ENCODE measurements around the gene PADI1.

Gene PADI1

GRCh38 chr1:17244821-17245740 is 40.2 kb downstream of the PADI1 start:
- no peak for DNase-seq (ENCODE audit: low read depth)

DNA sequence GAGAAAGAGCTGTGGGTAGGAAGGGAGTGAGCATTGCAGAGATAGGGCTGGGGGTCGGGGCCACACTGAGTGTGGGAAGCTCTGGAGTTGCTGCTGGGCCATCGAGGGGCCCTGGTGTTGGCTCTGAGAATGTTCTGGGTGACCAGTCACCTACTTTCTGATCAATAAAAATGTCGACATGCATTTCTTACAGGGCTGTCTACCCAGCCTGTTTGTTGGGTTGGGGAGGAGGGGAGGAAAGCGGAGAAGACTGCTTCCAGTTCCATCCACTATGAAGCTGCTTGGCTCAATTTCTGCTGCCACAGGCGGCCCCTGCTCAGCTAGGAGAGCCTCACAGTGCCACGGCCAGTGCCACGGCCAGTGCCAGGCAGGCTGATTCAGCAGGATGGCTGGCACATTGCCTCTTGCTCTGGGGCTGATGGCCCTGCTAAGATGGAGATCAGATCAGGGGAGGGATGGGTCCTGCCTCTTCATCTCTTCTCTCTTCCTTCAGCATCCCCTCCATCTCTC is 40.9 kb downstream of the PADI1 start:
- DNase-seq (ENCODE audit: low read depth): no peak

- no peak for DNase-seq (ENCODE audit: low read depth)
These were observed 42.0 kb downstream of the PADI1 start for GRCh38 chr1:17246971-17247370.

DNA sequence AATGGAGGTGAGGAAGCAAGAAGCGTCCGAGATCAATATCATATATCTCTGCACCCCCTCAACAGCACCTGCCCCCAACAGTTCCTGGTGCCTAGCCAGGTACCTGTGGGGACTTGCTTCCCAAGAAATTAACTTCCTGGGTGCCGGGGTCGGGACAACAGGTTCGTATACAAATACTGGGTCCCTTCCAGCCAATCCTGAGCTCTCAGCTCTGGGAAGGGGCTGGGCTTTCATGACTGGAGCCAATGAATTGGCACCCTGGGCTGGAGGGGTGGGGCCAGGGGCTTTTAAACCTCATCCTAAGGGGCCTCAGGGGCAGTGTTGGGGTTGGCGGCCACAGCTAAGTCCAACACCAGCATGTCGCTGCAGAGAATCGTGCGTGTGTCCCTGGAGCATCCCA is 43.9 kb downstream of the PADI1 start, which contains the start of gene PADI3:
PADI3 (plus strand) TSS at position 318 of the 400 bp plus-strand sequence; CDS start at position 358, 40 bp downstream.
- DNase-seq (ENCODE audit: low read depth): no peak

GRCh38 chr1:17250601-17251000 is 45.7 kb downstream of the PADI1 start:
- no peak for DNase-seq (ENCODE audit: low read depth)

DNA sequence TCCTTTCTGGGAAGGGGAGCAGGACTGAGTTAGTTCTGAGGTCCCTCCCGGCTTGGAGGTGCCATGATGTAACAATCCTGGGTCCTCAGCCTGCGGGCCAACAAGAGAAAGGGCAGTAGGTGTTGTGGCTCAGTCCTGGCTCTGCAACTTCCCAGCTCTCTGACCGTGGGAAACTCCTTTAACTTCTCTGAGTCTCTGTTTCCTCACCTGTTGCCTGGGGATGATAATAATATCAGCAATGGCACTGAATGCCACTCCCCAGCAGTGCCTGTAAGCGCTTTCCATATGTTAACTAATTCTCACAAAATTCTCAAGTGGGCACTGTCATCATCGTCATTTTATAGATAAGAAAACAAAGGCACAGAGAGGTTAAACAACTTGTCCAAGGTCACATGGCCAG is 46.3 kb downstream of the PADI1 start:
- no peak for DNase-seq (ENCODE audit: low read depth)

GRCh38 chr1:17251701-17252376 is 46.9 kb downstream of the PADI1 start:
- DNase-seq (ENCODE audit: low read depth): no peak

GRCh38 chr1:17255336-17255735 is 50.4 kb downstream of the PADI1 start:
- DNase-seq (ENCODE audit: low read depth): no peak

DNA sequence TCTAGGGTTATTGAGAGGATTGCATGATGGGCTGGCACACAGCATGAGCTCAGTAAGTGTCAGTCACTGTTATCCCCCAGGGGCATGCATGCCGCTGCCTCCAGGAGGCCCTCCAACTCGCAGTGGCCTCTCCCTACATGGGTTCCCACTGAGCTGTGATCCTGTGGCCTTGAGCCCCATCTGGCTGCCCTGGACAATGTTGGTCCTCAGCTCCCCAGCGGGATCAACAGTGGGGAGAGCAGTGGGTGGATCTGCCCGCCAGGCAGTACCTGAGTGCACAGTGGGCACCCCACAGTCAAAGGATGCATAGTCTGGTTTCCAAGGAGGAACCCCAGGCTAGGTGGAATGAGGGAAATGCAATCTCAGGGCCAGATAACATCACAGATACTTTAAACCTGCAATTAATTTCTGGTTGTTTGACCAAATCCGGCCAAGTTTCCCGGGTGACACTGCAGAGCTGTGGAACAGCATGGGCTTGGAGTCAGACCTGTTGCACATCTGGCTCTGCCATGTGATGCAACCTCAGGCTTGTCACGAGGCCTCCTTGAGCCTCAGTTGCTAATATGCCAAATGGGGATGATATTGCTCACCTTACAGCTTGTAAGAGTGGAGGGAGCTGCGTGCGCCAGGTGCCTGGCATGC is 53.3 kb downstream of the PADI1 start:
- DNase-seq (ENCODE audit: low read depth): no peak

GRCh38 chr1:17258758-17259130 is 53.8 kb downstream of the PADI1 start:
- no peak for DNase-seq (ENCODE audit: low read depth)

DNA sequence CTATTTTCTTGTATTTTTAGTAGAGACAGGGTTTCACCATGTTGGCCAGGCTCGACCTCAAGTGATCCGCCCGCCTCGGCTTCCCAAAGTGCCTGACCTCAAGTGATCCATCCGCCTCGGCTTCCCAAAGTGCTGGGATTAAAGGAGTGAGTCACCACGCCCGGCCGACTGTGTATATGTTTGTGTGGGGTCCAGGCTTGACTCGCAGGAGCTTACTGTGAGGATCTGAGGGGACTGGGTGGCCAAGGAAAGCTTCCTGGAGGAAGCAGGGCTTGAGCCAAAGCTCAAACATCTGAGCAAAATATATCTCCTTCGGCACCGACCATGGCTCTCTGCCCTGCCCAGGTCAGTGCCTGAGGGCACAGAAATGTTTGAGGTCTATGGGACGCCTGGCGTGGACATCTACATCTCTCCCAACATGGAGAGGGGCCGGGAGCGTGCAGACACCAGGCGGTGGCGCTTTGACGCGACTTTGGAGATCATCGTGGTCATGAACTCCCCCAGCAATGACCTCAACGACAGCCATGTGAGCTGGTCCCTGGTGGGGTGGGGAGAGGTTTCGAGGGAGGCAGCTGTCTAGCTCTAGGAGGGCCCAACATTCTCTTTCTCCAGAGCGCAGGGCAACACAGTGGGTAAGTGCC is 54.4 kb downstream of the PADI1 start:
- no peak for DNase-seq (ENCODE audit: low read depth)

DNA sequence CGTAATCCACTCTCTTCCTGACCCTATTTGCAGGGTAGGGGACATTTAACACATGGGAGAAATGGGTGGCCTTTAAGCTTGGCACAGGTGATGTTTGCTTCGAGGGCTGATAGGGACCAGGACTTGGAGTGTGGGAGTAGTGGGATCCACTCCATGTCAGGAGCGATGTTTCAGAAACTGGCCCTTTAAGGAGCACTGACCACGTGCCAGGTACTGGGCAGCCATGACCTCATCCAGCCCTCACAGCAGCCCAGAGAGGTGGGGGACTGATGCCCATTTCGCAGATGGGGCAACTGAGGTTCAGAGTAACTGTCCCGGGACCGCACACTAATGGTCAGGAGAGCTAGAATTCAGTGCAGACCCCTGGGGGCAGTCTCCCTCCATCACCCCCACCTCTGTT is 55.3 kb downstream of the PADI1 start:
- no peak for DNase-seq (ENCODE audit: low read depth)

DNA sequence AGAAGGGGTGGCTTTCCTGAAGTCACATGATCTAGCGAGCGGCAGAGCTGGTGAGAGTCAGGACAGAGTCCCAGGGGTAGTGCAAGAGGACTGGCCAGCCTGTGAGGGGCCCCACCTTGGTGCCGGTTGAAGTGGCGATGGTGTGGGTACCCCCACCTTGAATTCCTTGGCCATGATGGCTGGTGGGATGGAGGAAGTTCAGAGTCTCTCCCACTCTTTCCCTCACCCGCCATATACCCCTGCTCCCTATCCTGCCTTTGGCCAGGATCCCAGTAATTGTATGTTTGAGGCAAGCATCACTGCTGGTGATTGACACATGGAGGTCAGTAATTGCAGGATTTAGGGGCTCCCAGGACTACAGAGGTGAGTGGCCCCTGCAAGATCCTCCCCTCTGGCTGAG is 55.8 kb downstream of the PADI1 start:
- DNase-seq (ENCODE audit: low read depth): no peak

DNA sequence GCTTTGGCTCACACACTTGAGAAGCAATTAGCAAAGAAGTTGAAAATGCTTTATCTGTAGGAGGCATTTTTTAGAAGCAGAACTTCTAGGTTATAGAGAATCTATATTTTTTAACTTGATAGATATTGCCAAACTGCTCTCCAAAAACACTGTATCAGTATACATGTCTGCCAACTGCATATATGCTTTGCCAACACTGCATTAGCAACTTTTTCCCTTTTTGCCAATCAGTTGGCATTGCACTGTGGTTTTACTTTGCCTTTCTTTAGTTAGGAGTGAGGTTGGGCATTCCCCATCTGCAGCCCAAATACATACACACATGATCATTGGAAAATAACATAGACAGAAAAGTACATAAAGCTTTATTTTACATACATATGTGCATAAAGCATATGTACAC is 59.0 kb downstream of the PADI1 start:
- no peak for DNase-seq (ENCODE audit: low read depth)

DNA sequence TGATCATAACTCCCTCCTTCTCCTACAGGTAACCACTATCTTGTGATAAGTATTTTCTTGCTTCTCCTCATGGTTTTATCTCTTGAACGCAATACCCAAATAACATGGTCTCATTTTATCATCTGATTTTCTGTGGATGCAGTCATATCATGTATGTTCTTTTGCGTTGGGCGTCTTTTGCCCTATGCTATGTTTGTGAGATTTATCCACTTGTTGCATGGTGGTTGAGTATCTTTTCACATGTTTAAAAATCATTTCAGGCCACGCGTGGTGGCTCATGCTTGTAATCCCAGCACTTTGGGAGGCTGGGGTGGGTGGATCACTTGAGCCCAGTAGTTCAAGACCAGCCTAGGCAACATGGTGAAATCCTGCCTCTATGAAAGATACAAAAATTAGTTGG is 59.5 kb downstream of the PADI1 start:
- DNase-seq (ENCODE audit: low read depth): no peak

DNA sequence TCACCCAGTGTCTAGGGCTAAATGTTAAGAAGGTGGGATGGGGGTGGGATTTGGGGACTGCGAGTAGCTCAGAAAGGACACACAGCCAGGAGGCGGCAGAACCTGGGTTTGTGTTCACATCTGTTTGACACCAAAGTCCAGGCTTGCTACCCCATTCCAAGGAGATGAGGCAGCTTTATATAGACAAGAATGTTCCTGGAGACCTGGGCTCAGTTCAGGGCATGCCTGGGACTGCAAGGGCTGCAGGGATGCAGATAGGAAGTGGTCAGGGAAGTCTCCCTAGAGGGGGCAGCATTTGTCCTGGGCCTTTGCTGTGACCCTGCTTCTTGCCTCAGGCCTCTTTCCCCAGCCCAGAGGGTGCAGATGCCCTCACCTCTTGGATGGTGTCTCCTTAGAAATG is 60.2 kb downstream of the PADI1 start:
- no peak for DNase-seq (ENCODE audit: low read depth)

DNA sequence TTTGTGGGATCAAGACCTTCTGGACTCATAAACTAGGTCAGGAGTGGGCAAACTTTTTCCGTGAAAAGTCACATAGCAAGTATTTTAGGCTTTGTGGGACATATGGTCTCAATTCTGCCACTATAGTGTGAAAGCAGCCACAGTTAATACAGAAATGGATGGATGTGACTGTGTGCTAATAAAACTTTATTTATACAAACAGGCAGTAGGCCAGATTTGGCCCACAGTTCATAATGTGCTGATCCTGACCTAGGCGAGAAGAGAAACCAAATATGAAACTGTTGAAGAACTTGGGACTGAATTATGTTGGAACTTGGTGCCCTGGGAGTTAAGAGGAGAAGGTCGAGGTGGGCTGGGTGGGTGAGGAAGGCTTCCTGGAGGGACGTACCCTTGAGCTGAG is 61.0 kb downstream of the PADI1 start:
- no peak for DNase-seq (ENCODE audit: low read depth)

DNA sequence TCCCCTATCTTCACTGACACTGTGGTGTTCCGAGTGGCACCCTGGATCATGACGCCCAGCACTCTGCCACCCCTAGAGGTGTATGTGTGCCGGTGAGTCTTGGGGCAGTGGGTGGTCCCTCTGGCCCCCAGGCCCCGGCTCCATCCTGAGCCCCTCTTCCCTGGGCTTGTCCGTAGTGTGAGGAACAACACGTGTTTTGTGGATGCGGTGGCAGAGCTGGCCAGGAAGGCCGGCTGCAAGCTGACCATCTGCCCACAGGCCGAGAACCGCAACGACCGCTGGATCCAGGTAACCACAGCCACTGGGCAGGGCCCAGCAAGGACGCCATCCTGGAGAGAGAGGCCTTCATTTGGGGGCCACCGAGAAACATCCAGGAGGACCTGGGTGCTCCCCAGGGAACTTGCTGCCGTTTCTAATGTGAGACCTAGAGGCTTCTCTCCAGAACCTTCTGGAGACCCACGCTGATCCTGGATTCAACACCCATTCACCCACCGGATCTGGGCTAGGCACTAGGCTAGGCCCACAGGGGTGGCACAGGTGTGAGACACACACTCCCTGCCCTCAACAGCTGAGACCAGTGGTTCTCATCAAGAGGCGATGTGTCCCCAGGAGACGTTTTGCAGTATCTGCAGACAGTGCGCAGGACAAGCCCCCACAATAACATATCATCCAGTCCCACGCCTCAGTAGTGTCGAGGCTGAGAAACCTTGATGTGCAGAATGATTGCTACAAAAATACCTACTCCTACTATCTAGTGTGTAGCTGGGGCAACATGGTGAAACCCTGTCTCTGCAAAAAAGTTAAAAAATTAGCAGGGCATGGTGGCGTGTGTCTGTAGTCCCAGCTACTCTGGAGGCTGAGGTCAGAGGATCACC is 66.2 kb downstream of the PADI1 start:
- no peak for DNase-seq (ENCODE audit: low read depth)

DNA sequence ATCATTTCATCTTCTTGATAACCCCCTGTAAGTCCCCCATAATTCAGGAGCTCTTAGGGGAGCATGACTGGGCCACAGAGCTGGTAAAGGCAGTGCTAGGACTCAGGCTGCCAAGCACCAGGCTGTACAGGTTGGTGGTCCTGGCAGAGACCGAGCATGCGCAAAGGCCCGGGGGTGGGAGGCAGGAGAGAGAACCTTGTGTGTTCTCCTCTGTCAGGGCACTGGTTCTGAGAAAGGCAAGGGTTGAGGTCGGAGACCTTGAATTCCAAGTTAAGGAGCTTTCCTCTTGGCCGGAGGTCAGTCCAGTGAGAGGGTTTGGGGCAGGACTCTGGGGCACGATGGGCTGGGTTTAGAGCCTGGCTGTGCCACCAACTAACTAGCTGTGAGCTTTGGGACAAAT is 67.1 kb downstream of the PADI1 start:
- DNase-seq (ENCODE audit: low read depth): no peak

DNA sequence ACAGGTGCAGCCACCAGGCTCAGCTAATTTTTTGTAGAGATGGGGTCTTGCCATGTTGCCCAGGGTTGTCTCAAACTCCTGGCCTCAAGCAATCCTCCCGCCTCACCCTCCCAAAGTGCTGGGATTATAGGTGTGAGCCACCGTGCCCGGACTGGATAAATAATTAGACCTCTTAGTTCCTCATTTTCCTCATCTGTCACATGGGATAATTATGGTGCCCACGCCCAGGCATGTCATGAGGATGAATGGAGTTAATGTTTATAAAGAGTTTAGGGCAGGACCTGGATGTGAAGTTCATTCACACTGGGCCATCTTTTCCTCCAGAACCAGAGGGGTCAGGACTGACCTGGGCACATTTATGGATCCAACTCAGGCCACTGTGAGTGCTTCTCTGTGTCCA is 67.7 kb downstream of the PADI1 start:
- no peak for DNase-seq (ENCODE audit: low read depth)

- no peak for DNase-seq (ENCODE audit: low read depth)
These were observed 68.2 kb downstream of the PADI1 start for GRCh38 chr1:17273096-17273495.
